ENCODE data around the gene OPRL1.

Gene OPRL1

DNA sequence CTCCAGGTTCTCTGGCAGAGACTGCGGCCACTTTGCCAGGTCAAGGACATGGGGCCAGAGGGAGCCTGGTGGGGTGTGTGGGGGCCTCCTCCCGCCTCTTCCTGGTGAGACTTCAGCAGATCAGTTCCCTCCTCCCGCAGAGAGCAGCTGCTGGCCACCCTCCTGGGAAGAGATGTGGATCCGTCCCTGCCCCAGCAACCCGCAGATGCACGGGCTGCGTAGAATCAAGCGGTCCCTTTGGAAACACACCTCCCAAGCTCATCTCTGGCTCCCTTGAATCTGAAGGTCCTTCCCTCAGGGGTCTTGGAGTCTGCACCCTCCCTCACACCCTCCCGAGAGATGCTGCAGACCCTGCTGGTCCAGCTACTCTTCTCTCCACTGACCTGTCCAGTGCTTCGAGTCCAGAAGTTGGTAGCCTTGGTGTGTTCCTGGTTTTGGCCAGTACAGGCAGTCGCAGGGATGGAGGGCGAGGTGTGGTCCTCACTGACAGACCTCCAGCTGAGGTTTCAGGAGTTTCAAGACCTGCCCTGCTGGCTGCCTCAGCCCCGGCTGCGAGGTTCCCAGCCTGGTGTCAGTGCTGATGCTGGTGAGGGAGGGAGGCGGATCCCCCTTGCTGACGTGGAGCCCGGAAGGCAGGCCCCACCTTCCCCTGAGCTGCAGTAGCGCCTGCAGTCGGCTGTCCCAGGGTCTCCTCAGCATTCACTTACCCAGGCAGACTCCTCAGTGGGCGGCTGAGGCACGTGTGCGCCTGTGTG is 27.3 kb downstream of the OPRL1 start, which contains the start of gene NPBWR2:
TSS of gene NPBWR2 (minus strand) at position 585 of the 755 bp plus-strand sequence. CDS start 734 bp downstream, outside the sequence.
- no peaks in the 10 kb centered on the region for H3K4me1 ChIP-seq (ENCODE audit: insufficient read depth, low read length)
- peaks cover 15% of the 10 kb centered on the region for H3K27me3 ChIP-seq (ENCODE audit: insufficient read depth, low read length)
- no peak within 1 kb of the TSS for H3K27ac ChIP-seq (ENCODE audit: low read length)
- H3K4me3 ChIP-seq (ENCODE audit: low read length) = no peak within 1 kb of the TSS
- H3K9me3 ChIP-seq (ENCODE audit: insufficient read depth, low read depth, low read length) = no peaks in the 10 kb centered on the region
- H3K36me3 ChIP-seq (ENCODE audit: insufficient read depth, low read depth, low read length) = no peaks in the 10 kb centered on the region
- no peak within 1 kb of the TSS for H3K9ac ChIP-seq (ENCODE audit: low read depth, low read length)

DNA sequence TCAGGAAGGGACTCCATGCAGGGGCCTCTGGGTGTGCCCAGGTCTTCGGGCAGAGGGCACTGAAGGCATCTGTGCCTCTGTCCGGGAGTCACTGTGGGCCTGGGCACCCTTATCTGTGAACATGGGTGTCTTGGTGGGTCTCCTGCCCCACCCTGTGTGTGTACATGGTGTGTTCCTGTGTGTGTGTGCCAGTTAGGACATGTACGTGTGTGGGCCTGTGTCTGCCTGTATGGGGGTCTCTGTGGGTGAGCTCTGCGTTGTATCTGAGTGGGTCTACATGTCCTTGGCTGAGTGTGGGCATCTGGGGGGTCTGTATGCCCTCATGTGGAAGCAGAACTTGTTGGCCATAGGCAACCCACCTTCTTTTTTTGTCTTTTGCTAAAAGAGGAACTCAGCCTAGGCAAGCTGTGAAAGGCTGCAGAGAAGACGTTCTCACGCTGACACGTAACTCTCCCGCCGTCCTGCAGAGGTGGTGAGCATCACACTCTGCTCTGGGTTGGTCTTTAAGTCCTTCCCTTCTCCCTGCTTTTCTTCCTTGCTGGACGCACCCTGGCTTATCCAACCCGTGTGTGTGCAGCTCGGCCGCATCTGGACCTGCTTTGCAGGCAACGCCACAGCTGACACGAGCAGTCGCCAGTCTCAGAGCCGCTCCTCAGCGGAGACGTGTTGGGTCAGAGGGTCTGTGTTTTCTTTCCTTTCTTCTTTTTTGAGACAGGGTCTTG is 28.0 kb downstream of the OPRL1 start:
- no peak overlapping the region for H3K27ac ChIP-seq (ENCODE audit: low read length)
- H3K9me3 ChIP-seq (ENCODE audit: insufficient read depth, low read depth, low read length) = no peaks in the 10 kb centered on the region
- H3K4me3 ChIP-seq (ENCODE audit: low read length) = no peak overlapping the region
- H3K36me3 ChIP-seq (ENCODE audit: insufficient read depth, low read depth, low read length) = no peaks in the 10 kb centered on the region
- H3K27me3 ChIP-seq (ENCODE audit: insufficient read depth, low read length) = peaks cover 11% of the 10 kb centered on the region
- H3K4me1 ChIP-seq (ENCODE audit: insufficient read depth, low read length) = no peaks in the 10 kb centered on the region
- no peak overlapping the region for H3K9ac ChIP-seq (ENCODE audit: low read depth, low read length)

DNA sequence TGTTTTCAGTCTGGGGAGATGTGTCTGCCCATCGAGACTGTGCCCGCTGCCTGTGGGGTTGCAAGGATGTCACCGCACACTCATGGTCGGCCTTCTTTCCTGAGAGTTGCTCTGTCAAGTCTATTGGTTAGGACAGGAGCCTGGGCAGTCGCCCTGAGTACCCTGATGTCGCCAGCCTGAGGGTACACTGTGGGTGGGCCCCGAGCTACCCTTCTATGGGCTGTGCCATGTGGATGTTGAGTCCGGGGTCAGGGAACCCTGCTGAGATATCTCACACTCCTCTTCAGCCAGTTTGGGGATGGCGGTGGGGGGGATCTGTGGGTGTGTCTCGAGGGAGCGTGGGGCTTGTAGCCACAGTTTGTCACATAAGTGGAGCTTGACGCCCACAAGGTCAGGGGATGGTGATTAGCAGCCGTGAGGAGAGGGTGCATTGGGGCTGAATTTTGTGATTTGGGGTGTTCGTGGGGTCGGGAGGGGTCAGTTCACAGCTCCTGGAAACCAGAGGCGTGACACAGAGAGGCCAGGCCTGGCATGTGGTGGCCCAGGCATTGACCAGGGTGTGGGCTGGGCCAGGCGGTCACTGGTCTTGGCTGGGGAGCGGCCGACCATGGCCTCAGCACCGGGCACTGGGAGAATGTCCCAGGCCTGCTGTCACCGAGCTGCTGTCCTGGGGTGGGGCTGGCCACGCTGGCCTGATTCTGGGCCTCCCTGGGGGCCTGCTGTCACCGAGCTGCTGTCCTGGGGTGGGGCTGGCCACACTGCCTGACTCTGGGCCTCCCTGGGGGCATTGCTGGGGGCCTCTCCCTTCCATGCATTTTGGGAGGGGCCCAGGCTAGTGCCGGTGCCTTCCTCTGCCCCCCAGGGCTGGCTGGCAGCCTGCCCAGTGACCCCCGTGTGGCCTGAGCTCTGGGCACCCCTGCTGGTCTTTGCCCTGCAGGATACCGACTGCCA is 29.1 kb downstream of the OPRL1 start:
- H3K4me1 ChIP-seq (ENCODE audit: insufficient read depth, low read length) = no peaks in the 10 kb centered on the region
- H3K9ac ChIP-seq (ENCODE audit: low read depth, low read length) = no peak overlapping the region
- no peaks in the 10 kb centered on the region; the same call in 1 of the 2 replicates for H3K27me3 ChIP-seq (ENCODE audit: insufficient read depth, low read length)

GRCh38 chr20:64109831-64110391 is 30.0 kb downstream of the OPRL1 start:
- Histone ChIP-seq H3K9ac (ENCODE audit: low read depth, low read length) (no peak overlapping the region), H3K4me1 (ENCODE audit: insufficient read depth, low read length) (no peaks in the 10 kb centered on the region), H3K9me3 (ENCODE audit: insufficient read depth, low read depth, low read length) (no peaks in the 10 kb centered on the region), H3K36me3 (ENCODE audit: insufficient read depth, low read depth, low read length) (no peaks in the 10 kb centered on the region), H3K4me3 (ENCODE audit: low read length) (no peak overlapping the region), H3K27ac (ENCODE audit: low read length) (no peak overlapping the region), H3K27me3 (ENCODE audit: insufficient read depth, low read length) (no peaks in the 10 kb centered on the region)

More for the DNA sequence above, 29.1 kb downstream of the OPRL1 start:
- no peak overlapping the region for H3K4me3 ChIP-seq (ENCODE audit: low read length)
- no peak overlapping the region for H3K27ac ChIP-seq (ENCODE audit: low read length)
- H3K9me3 ChIP-seq (ENCODE audit: insufficient read depth, low read depth, low read length) = no peaks in the 10 kb centered on the region
- H3K36me3 ChIP-seq (ENCODE audit: insufficient read depth, low read depth, low read length) = no peaks in the 10 kb centered on the region

- no peaks in the 10 kb centered on the region for H3K36me3 ChIP-seq (ENCODE audit: insufficient read depth, low read depth, low read length)
- no peaks in the 10 kb centered on the region for H3K9me3 ChIP-seq (ENCODE audit: insufficient read depth, low read depth, low read length)
- no peaks in the 10 kb centered on the region for H3K27me3 ChIP-seq (ENCODE audit: insufficient read depth, low read length)
- no peak overlapping the region for H3K27ac ChIP-seq (ENCODE audit: low read length)
- no peaks in the 10 kb centered on the region for H3K4me1 ChIP-seq (ENCODE audit: insufficient read depth, low read length)
- H3K9ac ChIP-seq (ENCODE audit: low read depth, low read length) = no peak overlapping the region
- H3K4me3 ChIP-seq (ENCODE audit: low read length) = no peak overlapping the region
Measured at GRCh38 chr20:64110411-64111068, 30.7 kb downstream of the OPRL1 start.

- Histone ChIP-seq H3K9me3 (ENCODE audit: insufficient read depth, low read depth, low read length) (no peaks in the 10 kb centered on the region), H3K9ac (ENCODE audit: low read depth, low read length) (no peak overlapping the region), H3K36me3 (ENCODE audit: insufficient read depth, low read depth, low read length) (no peaks in the 10 kb centered on the region), H3K4me3 (ENCODE audit: low read length) (no peak overlapping the region), H3K27me3 (ENCODE audit: insufficient read depth, low read length) (no peaks in the 10 kb centered on the region), H3K27ac (ENCODE audit: low read length) (no peak overlapping the region), H3K4me1 (ENCODE audit: insufficient read depth, low read length) (no peaks in the 10 kb centered on the region)
Measured at GRCh38 chr20:64111841-64112641, 32.2 kb downstream of the OPRL1 start.

- Histone ChIP-seq H3K4me1 (ENCODE audit: insufficient read depth, low read length) (no peaks in the 10 kb centered on the region), H3K9me3 (ENCODE audit: insufficient read depth, low read depth, low read length) (no peaks in the 10 kb centered on the region), H3K36me3 (ENCODE audit: insufficient read depth, low read depth, low read length) (no peaks in the 10 kb centered on the region), H3K4me3 (ENCODE audit: low read length) (no peak overlapping the region), H3K9ac (ENCODE audit: low read depth, low read length) (no peak overlapping the region), H3K27ac (ENCODE audit: low read length) (no peak overlapping the region), H3K27me3 (ENCODE audit: insufficient read depth, low read length) (no peaks in the 10 kb centered on the region)
Measured at GRCh38 chr20:64112691-64113443, 33.0 kb downstream of the OPRL1 start.

- no peak overlapping the region for H3K9ac ChIP-seq (ENCODE audit: low read depth, low read length)
- no peaks in the 10 kb centered on the region for H3K27me3 ChIP-seq (ENCODE audit: insufficient read depth, low read length)
- H3K4me1 ChIP-seq (ENCODE audit: insufficient read depth, low read length) = no peaks in the 10 kb centered on the region
- no peaks in the 10 kb centered on the region for H3K36me3 ChIP-seq (ENCODE audit: insufficient read depth, low read depth, low read length)
- no peak overlapping the region for H3K4me3 ChIP-seq (ENCODE audit: low read length)
- no peaks in the 10 kb centered on the region for H3K9me3 ChIP-seq (ENCODE audit: insufficient read depth, low read depth, low read length)
- H3K27ac ChIP-seq (ENCODE audit: low read length) = no peak overlapping the region
Measured at GRCh38 chr20:64113444-64113775, 33.5 kb downstream of the OPRL1 start.

- Histone ChIP-seq H3K9ac (ENCODE audit: low read depth, low read length) (no peak overlapping the region), H3K9me3 (ENCODE audit: insufficient read depth, low read depth, low read length) (no peaks in the 10 kb centered on the region), H3K4me1 (ENCODE audit: insufficient read depth, low read length) (no peaks in the 10 kb centered on the region), H3K27me3 (ENCODE audit: insufficient read depth, low read length) (no peaks in the 10 kb centered on the region), H3K4me3 (ENCODE audit: low read length) (no peak overlapping the region), H3K36me3 (ENCODE audit: insufficient read depth, low read depth, low read length) (no peaks in the 10 kb centered on the region), H3K27ac (ENCODE audit: low read length) (no peak overlapping the region)
Measured at GRCh38 chr20:64113796-64114355, 34.0 kb downstream of the OPRL1 start.
